Right forelimb (tissue), 1 donor: ENCODE results near the gene SOCS4.
A peak's percentile ranks its signal among the peaks of the same experiment; 100 is the strongest.
"Not testable (repeated sequence)": the region's sequence is repeated elsewhere in the genome, so short reads cannot be mapped to it uniquely, and the experiment has no call there.

Experiments
- DNase-seq: peaks from one replicate; pipeline ENCODE4 v3.0.0-alpha.2; 2018

SOCS4 gene

GRCh38 chr14:55026793-55027561, at the start of gene SOCS4, which contains the start of gene WDHD1:
Gene SOCS4 (plus strand): TSS chr14:55027236. CDS start chr14:55043042, 15,806 bp downstream.
Gene WDHD1 (minus strand): TSS chr14:55027099. CDS start chr14:55026787, 312 bp downstream.
- peak; percentile 97 for DNase-seq

- DNase-seq, result no peak
Observed at GRCh38 chr14:54979039-54979438, 48.0 kb upstream of the SOCS4 start.

DNA sequence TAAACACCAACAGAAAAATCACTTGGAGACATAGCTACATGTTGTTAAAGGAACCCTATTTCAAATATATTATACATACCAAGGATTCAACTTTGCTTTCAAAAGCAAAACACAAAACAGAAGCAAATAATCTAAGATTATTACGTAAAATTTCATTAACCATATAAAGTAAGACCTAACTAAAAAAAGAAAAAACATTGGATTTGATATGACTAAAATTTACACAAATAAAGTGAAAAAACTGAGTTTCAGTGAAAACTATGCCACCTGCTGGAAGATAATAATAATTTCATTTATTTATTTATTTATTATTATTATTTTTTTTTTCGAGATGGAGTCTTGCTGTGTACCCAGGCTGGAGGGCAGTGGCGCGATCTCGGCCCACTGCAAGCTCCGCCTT, 45.3 kb upstream of the SOCS4 start:
- no peak for DNase-seq

- no peak for DNase-seq
Observed at GRCh38 chr14:54985156-54985555, 41.9 kb upstream of the SOCS4 start.

DNA sequence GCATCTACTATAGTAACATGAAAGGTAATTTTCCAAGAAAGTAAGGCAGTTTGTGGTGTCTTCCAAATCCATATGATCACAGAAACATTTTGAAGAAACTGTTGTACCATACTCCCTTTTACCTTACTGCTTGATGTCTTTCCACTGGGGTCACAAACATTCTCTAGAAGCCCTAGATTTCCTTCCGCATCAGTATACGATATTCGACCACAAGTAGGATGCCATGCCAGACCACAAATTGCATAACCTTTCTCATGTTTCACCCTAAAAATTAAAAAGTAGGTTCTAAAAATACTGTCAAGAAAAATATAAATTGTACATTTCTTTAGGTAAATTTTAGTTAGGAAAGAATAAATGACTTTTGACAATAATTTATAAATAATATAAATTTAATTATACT, 26.7 kb upstream of the SOCS4 start:
- DNase-seq, result no peak

GRCh38 chr14:55005071-55005470, 22.0 kb upstream of the SOCS4 start:
- no peak for DNase-seq

DNA sequence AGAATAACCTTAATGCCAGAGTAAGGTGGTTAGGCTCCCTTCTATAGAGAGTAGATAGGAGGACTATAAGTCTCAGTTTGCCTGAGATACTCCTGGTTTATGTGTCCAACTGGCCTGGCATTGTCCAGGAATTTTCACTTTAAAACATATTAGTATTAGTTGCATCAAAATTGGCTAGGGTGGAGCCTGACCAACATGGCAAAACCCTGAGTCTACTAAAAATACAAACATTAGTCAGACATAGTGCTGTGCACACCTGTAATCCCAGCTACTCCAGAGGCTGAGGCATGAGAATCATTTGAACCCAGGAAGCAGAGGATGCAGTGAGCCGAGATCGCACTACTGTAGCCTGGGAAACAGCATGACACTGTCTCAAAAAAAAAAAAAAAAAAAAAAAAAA, 12.0 kb upstream of the SOCS4 start:
- DNase-seq, result no peak

DNA sequence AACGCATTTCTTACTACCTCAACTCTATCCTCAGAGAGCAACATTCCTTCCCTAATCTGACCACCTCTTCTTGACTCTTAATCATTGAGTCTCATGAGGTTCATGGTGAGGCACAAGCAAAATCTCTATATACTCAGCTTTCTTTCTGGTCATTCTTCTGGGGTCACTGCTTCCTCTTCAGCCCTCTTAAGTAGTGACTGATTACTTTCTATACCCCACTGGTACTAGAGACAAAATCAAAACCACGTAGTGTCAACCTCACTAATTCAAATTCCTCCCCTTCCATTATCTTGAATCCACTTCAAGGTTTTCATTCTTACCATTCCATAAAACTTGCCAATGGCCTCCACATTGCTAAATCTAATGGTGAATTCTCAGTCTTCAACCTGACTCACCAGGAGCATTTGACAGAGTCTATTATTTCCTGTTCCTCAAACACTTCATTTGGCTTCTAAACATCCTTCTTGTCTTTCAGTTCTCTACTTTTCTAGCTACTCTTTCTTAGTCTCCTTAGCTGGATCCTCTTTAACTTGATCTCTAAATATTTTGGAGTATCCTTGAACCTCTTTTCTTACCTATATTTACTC, 7.0 kb upstream of the SOCS4 start:
- no peak for DNase-seq

GRCh38 chr14:55024365-55024764, 2.7 kb upstream of the SOCS4 start:
- DNase-seq, result not testable (repeated sequence)

- no peak for DNase-seq
Observed at GRCh38 chr14:55025948-55026347, 1.1 kb upstream of the SOCS4 start.

- DNase-seq, result no peak
Observed at GRCh38 chr14:55026441-55026792, 619 bp upstream of the SOCS4 start.

DNA sequence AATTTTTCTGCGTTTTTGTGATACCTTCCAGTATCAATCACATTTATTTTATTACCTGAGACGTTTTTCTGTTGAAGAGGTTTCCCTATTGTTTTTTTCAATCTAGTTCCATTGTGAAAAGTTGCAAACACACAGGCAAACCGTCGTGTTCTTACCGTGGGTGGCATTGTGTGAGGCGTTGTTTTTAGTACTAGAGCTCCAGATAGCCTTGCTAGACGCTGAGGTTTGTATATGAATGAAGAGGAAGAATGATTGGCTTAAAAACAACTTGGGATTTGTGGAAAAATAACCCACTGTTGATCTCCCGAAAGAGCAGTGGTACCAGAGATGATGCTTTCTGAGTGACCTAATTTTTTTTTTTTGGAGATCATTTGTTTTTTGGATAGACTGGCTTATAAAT, 1.0 kb downstream of the SOCS4 start:
- DNase-seq, result no peak

- DNase-seq, result no peak
Observed at GRCh38 chr14:55028476-55028875, 1.4 kb downstream of the SOCS4 start.

DNA sequence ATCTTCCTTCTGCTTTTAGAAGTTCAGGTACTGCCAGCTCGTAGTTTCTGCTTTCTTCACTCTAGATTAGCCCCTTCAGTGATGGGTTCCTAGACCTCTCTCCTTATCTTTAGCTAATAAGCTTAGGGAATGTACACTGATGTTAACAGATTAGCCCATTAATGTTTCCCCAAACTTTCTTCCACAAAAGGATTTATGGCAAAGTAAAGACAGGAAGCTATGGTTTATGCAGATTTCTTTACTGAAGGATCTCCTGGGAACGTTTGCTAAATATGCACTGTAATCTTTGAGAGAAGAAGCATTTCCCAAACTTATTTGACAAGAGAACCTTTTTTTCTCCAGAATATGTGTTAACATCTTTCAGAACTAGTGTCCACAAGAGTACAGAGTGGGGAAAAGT, 4.2 kb downstream of the SOCS4 start:
- no peak for DNase-seq

- not testable (repeated sequence) for DNase-seq
Observed at GRCh38 chr14:55037995-55038394, 11.0 kb downstream of the SOCS4 start.

DNA sequence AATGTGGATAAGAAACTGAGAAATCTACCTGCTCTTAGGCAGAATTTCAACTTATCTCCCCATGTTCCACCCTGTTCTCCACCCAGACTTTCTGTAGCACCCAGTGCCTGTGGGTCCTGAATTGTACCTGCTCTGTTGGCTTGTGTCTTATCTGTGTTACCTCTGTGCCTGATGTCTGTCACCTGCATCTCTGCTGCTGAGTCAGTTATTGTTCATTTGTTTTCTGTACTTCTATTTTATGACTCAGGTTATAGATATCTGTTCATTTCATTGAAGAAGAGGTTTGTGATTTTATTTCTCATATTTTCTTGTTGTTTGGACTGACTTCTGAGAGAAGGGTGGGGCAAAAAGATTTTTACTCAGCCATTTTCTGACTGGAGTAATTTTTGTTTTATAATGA, 11.7 kb downstream of the SOCS4 start:
- no peak for DNase-seq

DNA sequence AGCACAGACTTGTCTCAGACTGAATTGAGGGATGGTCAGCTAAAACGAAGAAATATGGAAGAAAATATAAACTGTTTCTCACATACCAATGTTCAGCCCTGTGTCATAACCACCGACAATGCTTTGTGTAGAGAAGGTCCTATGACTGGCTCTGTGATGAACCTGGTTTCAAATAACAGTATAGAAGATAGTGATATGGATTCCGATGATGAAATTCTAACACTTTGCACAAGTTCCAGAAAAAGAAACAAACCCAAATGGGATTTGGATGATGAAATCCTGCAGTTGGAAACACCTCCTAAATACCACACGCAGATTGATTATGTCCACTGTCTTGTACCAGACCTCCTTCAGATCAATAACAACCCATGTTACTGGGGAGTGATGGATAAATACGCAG, 16.5 kb downstream of the SOCS4 start:
- DNase-seq, result no peak

DNA sequence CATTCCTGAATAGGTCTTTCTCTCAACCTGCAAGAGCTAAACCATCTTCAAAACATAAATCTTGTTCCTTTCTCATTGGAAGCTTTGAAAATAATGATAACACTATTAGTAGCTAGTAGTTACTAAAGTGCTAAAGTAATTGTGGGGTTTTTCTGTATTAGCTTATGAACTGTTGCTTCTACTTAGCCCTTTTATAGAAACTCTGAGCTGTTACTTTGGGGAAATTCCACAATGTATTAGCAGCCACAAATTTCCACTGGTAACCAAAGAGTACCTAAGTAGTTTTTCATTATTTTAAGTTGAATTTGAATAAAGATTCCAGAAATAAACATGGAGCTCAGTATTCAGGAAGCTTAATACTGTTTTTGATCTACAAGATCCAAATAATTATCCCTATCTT, 18.1 kb downstream of the SOCS4 start:
- no peak for DNase-seq

- DNase-seq, result no peak
Observed at GRCh38 chr14:55047301-55048053, 20.4 kb downstream of the SOCS4 start.

DNA sequence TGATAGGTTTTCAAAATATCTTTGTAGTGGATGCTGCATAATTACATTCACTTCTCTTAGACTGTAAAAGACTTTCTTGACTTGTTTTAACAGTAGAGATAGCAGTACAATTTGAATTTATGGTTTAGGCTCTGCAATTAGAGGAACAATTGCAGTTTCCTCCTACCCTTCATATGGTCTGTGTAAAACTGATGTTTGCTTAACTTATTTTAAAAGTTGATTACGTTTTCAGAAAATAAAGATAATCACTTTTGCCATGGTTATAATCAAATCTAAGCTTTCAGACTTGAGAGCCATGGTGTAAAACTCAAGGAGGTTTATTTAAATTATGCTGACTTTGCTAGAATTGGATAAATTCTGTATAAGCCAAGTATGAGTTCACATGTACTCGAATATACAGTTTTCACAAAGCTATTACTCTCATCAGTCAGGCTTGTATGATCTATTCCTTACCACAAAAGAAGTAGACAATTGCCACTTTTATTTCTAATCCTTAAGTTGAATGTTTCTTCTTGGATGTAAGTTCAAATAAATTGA, 21.9 kb downstream of the SOCS4 start:
- DNase-seq, result no peak

GRCh38 chr14:55051165-55051422, 24.1 kb downstream of the SOCS4 start:
- DNase-seq, result no peak

- DNase-seq, result peak; percentile 98
Observed at GRCh38 chr14:55051423-55052268, 24.6 kb downstream of the SOCS4 start, which contains the start of gene MAPK1IP1L. Gene MAPK1IP1L (plus strand): TSS chr14:55051647. CDS start chr14:55061684, 10,037 bp downstream.
